ENCODE data around the gene GYS2. TPM values are rescaled to one million over a fixed set of nuclear protein-coding genes. Genes with fewer than 3 reads are reported as not detected.
"Not testable (repeated sequence)": the region's sequence is repeated elsewhere in the genome, so short reads cannot be mapped to it uniquely, and the experiment has no call there.

GYS2 gene
- total and polyA plus RNA-seq, 2 donors from 2014 or later, result not detected

DNA sequence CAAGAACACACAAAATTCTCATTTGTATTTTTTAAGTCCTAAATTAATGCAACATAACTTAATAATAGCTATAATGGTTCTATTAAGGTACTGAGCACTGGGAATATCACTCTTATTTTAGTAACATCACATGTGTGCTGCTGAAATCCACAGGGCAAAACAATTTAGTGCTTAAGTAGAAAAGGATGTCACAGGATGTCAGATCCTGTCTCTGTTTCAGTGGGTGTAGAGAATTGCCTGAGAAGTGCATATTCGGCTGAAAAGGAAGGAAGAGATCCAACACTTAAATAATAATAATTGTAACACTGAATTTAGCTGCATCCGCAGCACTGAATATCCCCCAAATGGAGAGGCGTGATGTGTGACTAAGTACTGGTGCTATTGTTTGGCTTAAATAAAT, 44.4 kb upstream of the GYS2 start:
- Histone ChIP-seq H3K9me3 (ENCODE audit: control insufficient read depth in 2 of 3, insufficient read depth in 1 of 3, low read length in 3 of 3) (no peaks in the 10 kb centered on the region), H3K4me1 (ENCODE audit: control insufficient read depth in 2 of 3, insufficient read depth in 2 of 3, low read depth in 1 of 3, low read length in 3 of 3) (peaks cover 2 to 34% (median 13%) of the 10 kb centered on the region in 3 donors), H3K36me3 (ENCODE audit: control insufficient read depth in 2 of 3, insufficient read depth in 3 of 3, low read length in 3 of 3) (peaks cover 21 to 39% (median 34%) of the 10 kb centered on the region in 3 donors), H3K9ac (ENCODE audit: low read length in 3 of 3) (no peak overlapping the region), H3K27me3 (ENCODE audit: control insufficient read depth, insufficient read depth, low read length) (no peaks in the 10 kb centered on the region), H3K27ac (ENCODE audit: low read depth in 2 of 2, low read length in 2 of 2) (no peak overlapping the region), H3K4me3 (ENCODE audit: low read length in 3 of 3) (no peak overlapping the region)
- no peak for DNase-seq
- TF ChIP-seq, protein P1, sequence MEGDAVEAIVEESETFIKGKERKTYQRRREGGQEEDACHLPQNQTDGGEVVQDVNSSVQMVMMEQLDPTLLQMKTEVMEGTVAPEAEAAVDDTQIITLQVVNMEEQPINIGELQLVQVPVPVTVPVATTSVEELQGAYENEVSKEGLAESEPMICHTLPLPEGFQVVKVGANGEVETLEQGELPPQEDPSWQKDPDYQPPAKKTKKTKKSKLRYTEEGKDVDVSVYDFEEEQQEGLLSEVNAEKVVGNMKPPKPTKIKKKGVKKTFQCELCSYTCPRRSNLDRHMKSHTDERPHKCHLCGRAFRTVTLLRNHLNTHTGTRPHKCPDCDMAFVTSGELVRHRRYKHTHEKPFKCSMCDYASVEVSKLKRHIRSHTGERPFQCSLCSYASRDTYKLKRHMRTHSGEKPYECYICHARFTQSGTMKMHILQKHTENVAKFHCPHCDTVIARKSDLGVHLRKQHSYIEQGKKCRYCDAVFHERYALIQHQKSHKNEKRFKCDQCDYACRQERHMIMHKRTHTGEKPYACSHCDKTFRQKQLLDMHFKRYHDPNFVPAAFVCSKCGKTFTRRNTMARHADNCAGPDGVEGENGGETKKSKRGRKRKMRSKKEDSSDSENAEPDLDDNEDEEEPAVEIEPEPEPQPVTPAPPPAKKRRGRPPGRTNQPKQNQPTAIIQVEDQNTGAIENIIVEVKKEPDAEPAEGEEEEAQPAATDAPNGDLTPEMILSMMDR (IDR thresholded peaks at IDR 0.05; ENCODE audit: borderline replicate concordance, extremely low read depth, insufficient read depth), result no peak
- FAIRE-seq, result no peak
- intact Hi-C loops (cut with DNase I), result no loop called here

DNA sequence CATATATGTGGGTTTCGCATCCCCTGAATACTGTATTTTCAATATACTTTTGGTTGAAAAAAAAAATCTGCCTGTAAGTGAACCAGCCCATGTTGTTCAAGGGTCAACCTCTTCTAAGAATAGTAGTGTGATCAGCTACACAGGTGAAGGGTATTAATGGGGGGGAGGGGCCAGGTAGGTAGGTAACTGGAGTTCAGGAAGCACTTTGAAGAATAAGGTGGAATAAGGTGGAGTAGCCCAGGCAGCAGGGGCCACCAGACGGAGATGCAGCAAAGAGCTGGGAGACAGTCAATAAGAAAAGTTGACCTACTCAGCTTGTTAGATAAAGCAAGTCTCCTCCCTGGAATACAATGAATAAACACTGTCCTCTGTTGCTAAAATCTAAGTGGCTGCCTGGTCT, 43.7 kb upstream of the GYS2 start:
- H3K9me3 ChIP-seq (ENCODE audit: control insufficient read depth in 2 of 3, insufficient read depth in 1 of 3, low read length in 3 of 3), result no peaks in the 10 kb centered on the region
- H3K9ac ChIP-seq (ENCODE audit: low read length in 3 of 3), result no peak overlapping the region
- H3K27ac ChIP-seq (ENCODE audit: low read depth in 2 of 2, low read length in 2 of 2), result no peak overlapping the region
- peaks cover 20 to 42% (median 36%) of the 10 kb centered on the region in 3 donors for H3K36me3 ChIP-seq (ENCODE audit: control insufficient read depth in 2 of 3, insufficient read depth in 3 of 3, low read length in 3 of 3)
- FAIRE-seq (no peak), DNase-seq (no peak)
- TF ChIP-seq, protein P1 (IDR thresholded peaks at IDR 0.05; ENCODE audit: borderline replicate concordance, extremely low read depth, insufficient read depth), result no peak
- H3K4me3 ChIP-seq (ENCODE audit: low read length in 3 of 3), result no peak overlapping the region
- peaks cover 2 to 38% (median 13%) of the 10 kb centered on the region in 3 donors for H3K4me1 ChIP-seq (ENCODE audit: control insufficient read depth in 2 of 3, insufficient read depth in 2 of 3, low read depth in 1 of 3, low read length in 3 of 3)
- H3K27me3 ChIP-seq (ENCODE audit: control insufficient read depth, insufficient read depth, low read length), result no peaks in the 10 kb centered on the region
- intact Hi-C loops (cut with DNase I), result no loop called here

DNA sequence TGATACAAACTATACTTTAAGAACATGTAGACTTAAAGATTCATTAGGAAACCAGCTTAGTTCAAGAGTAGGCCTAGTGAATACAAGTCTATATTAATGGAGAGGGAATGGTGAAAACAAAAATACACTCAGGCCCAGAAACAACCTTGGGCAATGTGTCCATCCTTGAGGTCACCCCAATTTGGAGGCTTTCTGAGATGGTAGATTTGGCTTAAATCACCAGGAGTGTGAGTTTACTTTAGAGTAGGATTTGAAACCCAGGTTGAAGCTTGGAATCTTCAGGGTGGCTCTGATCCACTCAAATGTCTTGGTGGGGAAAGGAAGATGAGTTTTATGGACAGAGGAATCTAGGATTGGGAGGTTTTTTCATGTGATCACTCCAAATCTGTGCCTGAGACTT, 42.5 kb upstream of the GYS2 start:
- no peaks in the 10 kb centered on the region for H3K9me3 ChIP-seq (ENCODE audit: control insufficient read depth in 2 of 3, insufficient read depth in 1 of 3, low read length in 3 of 3)
- H3K4me1 ChIP-seq (ENCODE audit: control insufficient read depth in 2 of 3, insufficient read depth in 2 of 3, low read depth in 1 of 3, low read length in 3 of 3), result peaks cover 2 to 32% (median 11%) of the 10 kb centered on the region in 3 donors
- TF ChIP-seq, protein P1 (IDR thresholded peaks at IDR 0.05; ENCODE audit: borderline replicate concordance, extremely low read depth, insufficient read depth), result no peak
- no peaks in the 10 kb centered on the region for H3K27me3 ChIP-seq (ENCODE audit: control insufficient read depth, insufficient read depth, low read length)
- no peak for FAIRE-seq
- H3K36me3 ChIP-seq (ENCODE audit: control insufficient read depth in 2 of 3, insufficient read depth in 3 of 3, low read length in 3 of 3), result peaks cover 22 to 43% (median 36%) of the 10 kb centered on the region in 3 donors
- no peak overlapping the region for H3K27ac ChIP-seq (ENCODE audit: low read depth in 2 of 2, low read length in 2 of 2)
- intact Hi-C loops (cut with DNase I), result no loop called here
- no peak overlapping the region for H3K4me3 ChIP-seq (ENCODE audit: low read length in 3 of 3)
- H3K9ac ChIP-seq (ENCODE audit: low read length in 3 of 3), result no peak overlapping the region
- DNase-seq, result no peak

DNA sequence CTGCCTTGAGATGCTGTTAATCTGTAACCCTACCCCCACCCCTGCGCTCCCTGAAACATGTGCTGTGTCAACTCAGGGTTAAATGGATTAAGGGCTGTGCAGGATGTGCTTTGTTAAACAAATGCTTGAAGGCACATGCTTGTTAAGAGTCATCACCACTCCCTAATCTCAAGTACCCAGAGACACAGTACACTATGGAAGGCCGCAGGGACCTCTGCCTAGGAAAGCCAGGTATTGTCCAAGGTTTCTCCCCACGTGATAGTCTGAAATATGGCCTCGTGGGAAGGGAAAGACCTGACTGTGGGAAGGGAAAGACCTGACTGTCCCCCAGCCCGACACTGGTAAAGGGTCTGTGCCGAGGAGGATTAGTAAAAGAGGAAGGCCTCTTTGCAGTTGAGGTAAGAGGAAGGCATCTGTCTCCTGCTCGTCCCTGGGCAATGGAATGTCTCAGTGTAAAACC, 40.4 kb upstream of the GYS2 start:
- peaks cover 0 to 14% (median 0%) of the 10 kb centered on the region in 3 donors for H3K4me1 ChIP-seq (ENCODE audit: control insufficient read depth in 2 of 3, insufficient read depth in 2 of 3, low read depth in 1 of 3, low read length in 3 of 3)
- H3K27ac ChIP-seq (ENCODE audit: low read depth in 2 of 2, low read length in 2 of 2), result peak overlapping the region in 1 of 2 donors; percentile 41
- H3K9ac ChIP-seq (ENCODE audit: low read length in 3 of 3); intact Hi-C loops (cut with DNase I); H3K4me3 ChIP-seq (ENCODE audit: low read length in 3 of 3); H3K27me3 ChIP-seq (ENCODE audit: control insufficient read depth, insufficient read depth, low read length); H3K9me3 ChIP-seq (ENCODE audit: control insufficient read depth in 2 of 3, insufficient read depth in 1 of 3, low read length in 3 of 3); FAIRE-seq: not testable (repeated sequence)
- DNase-seq, result peak; percentile 29 to 58 (median 46)
- peaks cover 19 to 60% (median 45%) of the 10 kb centered on the region in 3 donors for H3K36me3 ChIP-seq (ENCODE audit: control insufficient read depth in 2 of 3, insufficient read depth in 3 of 3, low read length in 3 of 3)
